Esophagus squamous epithelium (tissue), 4 donors: Measurements from ENCODE around the gene IRS1.

ENCODE experiments used
- CTCF ChIP-seq, 6 experiments: fragments of 450-650 bp in 4 of 6; fragments of 200-600 bp in 2 of 6; sonication (generic) in 2 of 6; IDR thresholded peaks; one replicate each; pipeline ENCODE4 v1.5.1; 2016 to 2019; ENCODE audit warnings: antibody characterized with exemption in 6 of 6, mild to moderate bottlenecking in 4 of 6, moderate library complexity in 4 of 6
- POLR2A ChIP-seq, 4 donors: fragments of 450-650 bp; IDR thresholded peaks; one replicate each; pipeline ENCODE4 v1.6.1; 2017; ENCODE audit warnings: antibody characterized with exemption in 4 of 4, mild to moderate bottlenecking in 4 of 4, moderate library complexity in 3 of 4

- TF ChIP-seq POLR2A (IDR thresholded peaks at IDR 0.05) (no peak), CTCF (IDR thresholded peaks at IDR 0.05) (no peak)
Measured at GRCh38 chr2:226829721-226830631, 30.4 kb upstream of the IRS1 start.
